IgD-negative memory B cell (primary cell): Measurements from ENCODE around the gene CCSER1. TPM values are rescaled to one million over a fixed set of nuclear protein-coding genes. Genes with fewer than 3 reads are reported as not detected.
"Not testable (repeated sequence)": the region's sequence is repeated elsewhere in the genome, so short reads cannot be mapped to it uniquely, and the experiment has no call there.

Experiments used
- H3K27ac Mint-ChIP-seq, 3 donors: one replicate each; pipeline ENCODE4 v1.8.0; 2020 to 2022; ENCODE audit warnings: mild to moderate bottlenecking in 3 of 3, mixed read lengths in 3 of 3, moderate library complexity in 1 of 3
- H3K27me3 Mint-ChIP-seq: one replicate; pipeline ENCODE4 v1.8.0; 2021; ENCODE audit warnings: mixed read lengths
- H3K36me3 Mint-ChIP-seq: one replicate; pipeline ENCODE4 v1.8.0; 2020; ENCODE audit warnings: mild to moderate bottlenecking, mixed read lengths
- H3K4me1 Mint-ChIP-seq, 3 donors: one replicate each; pipeline ENCODE4 v1.8.0; 2020 to 2022; ENCODE audit warnings: mixed read lengths in 3 of 3, mild to moderate bottlenecking in 1 of 3
- H3K4me3 Mint-ChIP-seq, 4 donors: one replicate each; pipeline ENCODE4 v1.8.0; 2020 to 2022; ENCODE audit warnings: mild to moderate bottlenecking in 4 of 4, mixed read lengths in 4 of 4, moderate library complexity in 3 of 4
- H3K9me3 Mint-ChIP-seq, 3 donors: one replicate each; pipeline ENCODE4 v1.8.0; 2020 to 2021; ENCODE audit warnings: mixed read lengths in 3 of 3, mild to moderate bottlenecking in 1 of 3
- polyA plus RNA-seq: library from polyadenylated mRNA; unstranded; fragments of 300-500 nt; fragmentation: Illumina TruSeq; gene quantifications from one replicate; pipeline ENCODE4 v1.2.3, GENCODE V29; 2021

CCSER1 gene
- polyA plus RNA-seq, 1 donor from 2014 or later = 4.7 TPM

DNA sequence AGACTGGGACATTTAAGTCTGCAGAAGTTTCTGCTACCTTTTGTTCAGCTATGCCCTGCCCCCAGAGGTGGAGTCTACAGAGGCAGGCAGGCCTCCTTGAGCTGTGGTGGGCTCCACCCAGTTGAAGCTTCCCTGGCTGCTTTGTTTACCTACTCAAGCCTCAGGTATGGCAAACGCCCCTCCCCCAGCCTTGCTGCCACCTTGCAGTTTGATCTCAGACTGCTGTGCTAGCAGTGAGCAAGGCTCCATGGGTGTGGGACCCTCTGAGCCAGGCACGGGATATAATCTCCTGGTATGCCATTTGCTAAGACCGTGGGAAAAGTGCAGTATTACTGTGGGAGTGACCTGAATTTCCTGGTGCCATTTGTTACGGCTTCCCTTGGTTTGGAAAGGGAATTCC lies 1026.8 kb downstream of the CCSER1 start:
- not testable (repeated sequence) for H3K4me1 Mint-ChIP-seq, H3K27me3 Mint-ChIP-seq, H3K36me3 Mint-ChIP-seq, H3K4me3 Mint-ChIP-seq, H3K27ac Mint-ChIP-seq
- H3K9me3 Mint-ChIP-seq = peaks cover 6 to 24% (median 19%) of the 10 kb centered on the region in 3 donors

DNA sequence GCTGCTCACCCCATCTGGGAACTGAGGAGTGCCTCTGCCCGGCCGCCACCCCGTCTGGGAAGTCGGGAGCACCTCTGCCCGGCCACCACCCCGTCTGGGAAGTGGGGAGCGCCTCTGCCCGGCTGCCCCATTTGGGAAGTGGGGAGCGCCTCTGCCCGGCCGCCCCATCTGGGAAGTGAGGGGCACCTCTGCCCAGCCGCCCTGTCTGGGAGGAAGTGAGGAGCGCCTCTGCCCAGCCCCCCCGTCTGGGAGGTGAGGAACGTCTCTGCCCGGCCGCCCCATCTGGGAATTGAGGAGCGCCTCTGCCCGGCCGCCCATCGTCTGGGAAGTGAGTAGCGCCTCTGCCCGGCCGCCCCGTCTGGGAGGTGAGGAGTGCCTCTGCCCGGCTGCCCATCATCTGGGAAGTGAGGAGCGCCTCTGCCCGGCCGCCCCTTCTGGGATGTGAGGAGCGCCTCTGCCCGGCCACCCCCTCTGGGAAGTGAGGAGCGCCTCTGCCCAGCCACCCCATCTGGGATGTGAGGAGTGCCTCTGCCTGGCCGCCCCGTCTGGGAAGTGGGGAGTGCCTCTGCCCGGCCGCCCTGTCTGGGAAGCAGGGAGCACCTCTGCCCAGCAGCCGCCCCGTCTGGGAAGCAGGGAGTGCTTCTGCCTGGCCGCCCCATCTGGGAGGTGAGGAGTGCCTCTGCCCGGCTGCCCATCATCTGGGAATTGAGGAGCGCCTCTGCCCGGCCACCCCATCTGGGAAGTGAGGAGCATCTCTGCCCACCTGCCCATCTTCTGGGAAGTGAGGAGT lies 1040.9 kb downstream of the CCSER1 start:
- not testable (repeated sequence) for H3K27ac Mint-ChIP-seq, H3K4me3 Mint-ChIP-seq, H3K27me3 Mint-ChIP-seq, H3K36me3 Mint-ChIP-seq, H3K4me1 Mint-ChIP-seq
- H3K9me3 Mint-ChIP-seq = peaks cover 3 to 18% (median 7%) of the 10 kb centered on the region in 3 donors

GRCh38 chr4:91170768-91171167 lies 1043.6 kb downstream of the CCSER1 start:
- peaks cover 0 to 5% (median 5%) of the 10 kb centered on the region in 3 donors for H3K9me3 Mint-ChIP-seq
- no peak overlapping the region for H3K27ac Mint-ChIP-seq
- no peaks in the 10 kb centered on the region for H3K36me3 Mint-ChIP-seq
- no peak overlapping the region for H3K4me3 Mint-ChIP-seq
- H3K4me1 Mint-ChIP-seq = no peaks in the 10 kb centered on the region
- H3K27me3 Mint-ChIP-seq = no peaks in the 10 kb centered on the region

DNA sequence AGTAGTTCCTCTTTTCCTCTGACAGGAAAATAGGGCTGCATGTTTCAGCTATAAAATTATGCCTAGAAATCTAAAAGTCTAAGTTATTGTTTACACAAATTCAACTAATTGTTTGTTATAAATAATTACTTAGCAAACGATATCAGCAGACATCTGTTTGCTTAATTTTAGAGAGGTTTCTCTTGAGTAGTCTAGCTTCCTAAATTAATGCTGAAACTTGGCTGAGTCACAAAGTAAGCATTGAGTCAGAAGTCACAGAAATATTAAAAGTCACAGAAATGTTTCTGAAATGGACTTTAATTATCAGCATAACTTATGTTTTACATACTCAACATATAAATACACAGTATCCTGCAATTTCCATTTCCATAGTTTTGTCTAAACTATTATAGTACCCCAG lies 1044.0 kb downstream of the CCSER1 start:
- Mint-ChIP-seq H3K4me1 (no peaks in the 10 kb centered on the region), H3K4me3 (no peak overlapping the region)

DNA sequence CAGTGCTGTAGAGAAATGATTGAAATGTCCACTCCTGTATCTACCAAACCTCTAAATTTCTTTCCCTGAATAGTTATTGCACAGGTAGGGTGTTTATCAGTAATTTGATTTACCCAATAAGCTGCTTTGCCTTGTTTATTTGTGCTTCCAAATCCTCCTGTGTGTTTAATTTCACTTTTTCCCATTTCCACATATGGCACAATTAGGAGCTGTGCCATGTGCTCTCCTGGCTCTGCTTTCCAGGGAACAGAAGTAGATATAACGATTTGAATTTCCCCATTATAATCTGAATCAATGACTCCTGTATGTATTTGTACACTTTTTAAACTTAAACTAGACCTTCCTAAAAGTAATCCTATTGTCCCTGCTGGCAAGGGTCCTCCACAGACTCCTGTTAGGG lies 1057.9 kb downstream of the CCSER1 start:
- not testable (repeated sequence) for H3K4me3 Mint-ChIP-seq, H3K27ac Mint-ChIP-seq, H3K4me1 Mint-ChIP-seq, H3K36me3 Mint-ChIP-seq, H3K27me3 Mint-ChIP-seq
- H3K9me3 Mint-ChIP-seq = peaks cover 3 to 15% (median 6%) of the 10 kb centered on the region in 3 donors

More for the DNA sequence above, 1044.0 kb downstream of the CCSER1 start:
- Mint-ChIP-seq H3K27ac (no peak overlapping the region), H3K36me3 (no peaks in the 10 kb centered on the region), H3K9me3 (peaks cover 0 to 8% (median 4%) of the 10 kb centered on the region in 3 donors), H3K27me3 (no peaks in the 10 kb centered on the region)

DNA sequence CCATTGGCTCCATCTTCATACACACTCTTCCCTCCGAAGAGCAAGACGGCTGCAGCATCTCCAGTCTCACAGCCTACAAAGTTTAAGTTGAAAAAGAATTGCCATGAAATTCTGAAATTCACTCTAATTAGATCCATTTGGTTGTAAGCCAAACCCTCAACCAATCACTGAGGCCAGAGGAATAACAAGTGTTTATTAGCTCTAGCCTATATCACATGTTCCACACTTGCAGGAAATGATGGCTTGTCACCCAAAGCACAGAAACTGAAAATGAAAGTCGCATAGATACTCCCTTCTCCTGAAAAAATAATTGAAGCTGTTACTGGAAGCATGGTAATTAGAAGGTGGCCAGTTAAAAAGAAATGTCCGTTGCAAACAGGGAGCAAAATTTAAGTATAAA lies 1071.8 kb downstream of the CCSER1 start:
- H3K27ac Mint-ChIP-seq = no peak overlapping the region
- no peaks in the 10 kb centered on the region for H3K27me3 Mint-ChIP-seq
- H3K4me1 Mint-ChIP-seq = no peaks in the 10 kb centered on the region
- no peaks in the 10 kb centered on the region for H3K36me3 Mint-ChIP-seq
- H3K4me3 Mint-ChIP-seq = no peak overlapping the region
- H3K9me3 Mint-ChIP-seq = peaks cover 0 to 2% (median 1%) of the 10 kb centered on the region in 3 donors

DNA sequence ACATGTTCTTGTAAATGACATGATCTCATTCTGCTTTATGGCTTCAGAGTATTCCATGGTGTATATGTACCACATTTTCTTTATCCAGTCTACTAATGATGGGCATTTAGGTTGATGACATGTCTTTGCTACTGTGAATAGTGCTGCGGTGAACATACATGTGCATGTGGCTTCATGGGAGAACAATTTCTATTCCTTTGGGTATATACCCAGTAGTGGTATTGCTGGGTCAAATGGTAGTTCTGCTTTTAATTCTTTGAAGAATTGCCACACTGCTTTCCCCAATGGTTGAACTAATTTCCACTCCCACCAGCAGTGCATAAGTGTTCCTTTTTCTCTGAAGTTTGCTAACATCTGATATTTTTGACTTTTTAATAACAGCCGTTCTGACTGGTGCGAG lies 1080.3 kb downstream of the CCSER1 start:
- no peak overlapping the region for H3K27ac Mint-ChIP-seq
- no peaks in the 10 kb centered on the region for H3K4me1 Mint-ChIP-seq
- peaks cover 0 to 4% (median 3%) of the 10 kb centered on the region in 3 donors for H3K9me3 Mint-ChIP-seq
- no peaks in the 10 kb centered on the region for H3K27me3 Mint-ChIP-seq
- peak overlapping the region in 1 of 4 donors; percentile 2 for H3K4me3 Mint-ChIP-seq
- H3K36me3 Mint-ChIP-seq = no peaks in the 10 kb centered on the region

DNA sequence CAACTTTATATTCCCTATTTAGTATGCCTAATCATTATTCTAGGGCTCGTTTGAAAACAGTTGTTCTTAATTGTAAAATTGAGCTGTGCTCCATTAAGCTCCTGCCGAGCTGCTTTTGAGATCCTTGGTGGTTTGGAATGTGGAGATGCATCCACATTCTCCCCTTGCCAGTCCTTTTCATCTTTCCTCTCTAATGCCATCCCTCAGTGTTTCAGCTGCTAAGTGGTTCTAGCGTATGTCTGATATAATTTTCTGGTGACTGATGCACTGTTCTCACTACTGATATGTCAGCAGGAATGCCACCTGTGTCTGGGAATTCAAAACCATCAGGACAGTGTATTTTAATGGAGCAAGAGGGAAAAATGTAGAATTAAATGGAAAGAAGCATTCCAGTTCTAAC lies 1085.0 kb downstream of the CCSER1 start:
- Mint-ChIP-seq H3K36me3 (no peaks in the 10 kb centered on the region), H3K27ac (no peak overlapping the region), H3K4me1 (no peaks in the 10 kb centered on the region), H3K27me3 (no peaks in the 10 kb centered on the region), H3K9me3 (peaks cover 0 to 8% (median 1%) of the 10 kb centered on the region in 3 donors), H3K4me3 (no peak overlapping the region)

DNA sequence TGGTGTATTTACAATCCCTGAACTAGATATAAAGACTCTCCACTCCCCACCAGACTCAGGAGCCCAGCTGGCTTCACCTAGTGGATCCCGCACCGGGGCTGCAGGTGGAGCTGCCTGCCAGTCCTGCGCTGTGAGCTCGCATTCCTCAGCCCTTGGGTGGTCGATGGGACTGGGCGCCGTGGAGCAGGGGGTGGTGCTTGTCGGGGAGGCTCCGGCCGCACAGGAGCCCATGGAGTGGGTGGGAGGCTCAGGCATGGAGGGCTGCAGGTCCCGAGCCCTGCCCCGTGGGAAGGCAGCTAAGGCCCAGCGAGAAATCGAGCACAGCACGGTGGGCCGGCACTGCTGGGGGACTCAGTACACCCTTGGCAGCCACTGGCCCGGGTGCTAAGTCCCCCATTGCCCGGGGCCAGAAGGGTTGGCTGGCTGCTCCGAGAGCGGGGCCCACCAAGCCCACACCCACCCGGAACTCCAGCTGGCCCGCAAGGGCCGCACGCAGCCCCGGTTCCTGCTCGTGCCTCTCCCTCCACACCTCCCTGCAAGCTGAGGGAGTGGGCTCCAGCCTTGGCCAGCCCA lies 1090.7 kb downstream of the CCSER1 start:
- not testable (repeated sequence) for H3K36me3 Mint-ChIP-seq, H3K27me3 Mint-ChIP-seq, H3K4me3 Mint-ChIP-seq, H3K9me3 Mint-ChIP-seq, H3K27ac Mint-ChIP-seq, H3K4me1 Mint-ChIP-seq

DNA sequence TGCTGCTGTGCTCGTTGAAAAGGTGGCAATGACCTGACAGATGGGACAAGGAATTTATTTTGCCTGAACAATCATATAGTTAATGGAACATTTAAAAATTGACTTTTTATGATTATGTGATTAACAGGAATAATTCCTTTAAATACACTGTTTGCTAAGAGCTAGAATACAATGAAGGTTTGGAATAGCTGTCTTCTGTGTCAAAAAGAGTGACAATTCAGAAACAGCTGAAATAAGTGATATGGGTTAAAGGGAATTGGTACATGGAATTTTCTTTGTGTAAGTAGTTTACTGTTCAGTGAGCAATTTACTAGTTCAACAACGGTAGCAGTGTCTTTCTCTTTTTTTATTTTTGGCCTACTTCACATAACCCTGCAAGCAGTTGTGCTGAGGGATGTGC lies 1093.1 kb downstream of the CCSER1 start:
- Mint-ChIP-seq H3K9me3 (peaks cover 0 to 6% (median 2%) of the 10 kb centered on the region in 3 donors), H3K36me3 (no peaks in the 10 kb centered on the region), H3K27ac (no peak overlapping the region), H3K4me3 (no peak overlapping the region), H3K4me1 (no peaks in the 10 kb centered on the region), H3K27me3 (no peaks in the 10 kb centered on the region)

DNA sequence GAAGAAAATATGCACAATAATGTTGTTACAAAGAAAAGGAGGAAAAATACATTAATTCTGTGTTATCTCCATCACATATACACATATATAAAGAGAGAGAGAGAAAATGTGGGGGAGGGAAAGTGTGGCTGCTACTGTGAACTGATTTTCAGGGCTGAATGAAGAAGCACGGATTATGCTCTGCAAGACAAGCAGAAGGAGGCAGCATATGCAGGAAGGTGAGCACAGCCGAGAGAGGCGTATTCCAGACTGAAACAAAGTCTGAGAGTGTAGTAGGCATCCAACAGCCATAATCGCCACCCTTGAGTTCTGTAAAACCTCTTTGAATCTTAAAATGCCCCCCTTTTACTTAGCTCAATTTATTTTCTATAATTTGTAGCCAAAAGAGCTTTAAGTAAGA lies 1094.8 kb downstream of the CCSER1 start:
- H3K36me3 Mint-ChIP-seq = no peaks in the 10 kb centered on the region
- peaks cover 0 to 2% (median under 1%) of the 10 kb centered on the region in 3 donors for H3K9me3 Mint-ChIP-seq
- no peaks in the 10 kb centered on the region for H3K27me3 Mint-ChIP-seq
- no peak overlapping the region for H3K4me3 Mint-ChIP-seq
- no peaks in the 10 kb centered on the region for H3K4me1 Mint-ChIP-seq
- no peak overlapping the region for H3K27ac Mint-ChIP-seq

- H3K4me1 Mint-ChIP-seq = no peaks in the 10 kb centered on the region
- no peaks in the 10 kb centered on the region for H3K36me3 Mint-ChIP-seq
- H3K27ac Mint-ChIP-seq = no peak overlapping the region
- no peak overlapping the region for H3K4me3 Mint-ChIP-seq
- H3K9me3 Mint-ChIP-seq = peaks cover 0 to 3% (median 0%) of the 10 kb centered on the region in 3 donors
- no peaks in the 10 kb centered on the region for H3K27me3 Mint-ChIP-seq
These were observed 1099.7 kb downstream of the CCSER1 start for GRCh38 chr4:91226867-91227266.

GRCh38 chr4:91228659-91229058 lies 1101.5 kb downstream of the CCSER1 start:
- Mint-ChIP-seq H3K4me3 (no peak overlapping the region), H3K36me3 (no peaks in the 10 kb centered on the region), H3K4me1 (peaks cover 0 to 2% (median 0%) of the 10 kb centered on the region in 3 donors), H3K27me3 (no peaks in the 10 kb centered on the region), H3K9me3 (peaks cover 0 to 2% (median 0%) of the 10 kb centered on the region in 3 donors), H3K27ac (no peak overlapping the region)

- H3K27me3 Mint-ChIP-seq = no peaks in the 10 kb centered on the region
- peaks cover 0 to 2% (median 0%) of the 10 kb centered on the region in 3 donors for H3K4me1 Mint-ChIP-seq
These were observed 1106.0 kb downstream of the CCSER1 start for GRCh38 chr4:91233164-91233563.

GRCh38 chr4:91243132-91243531 lies 1115.9 kb downstream of the CCSER1 start:
- no peaks in the 10 kb centered on the region for H3K27me3 Mint-ChIP-seq
- H3K36me3 Mint-ChIP-seq = no peaks in the 10 kb centered on the region
- H3K27ac Mint-ChIP-seq = no peak overlapping the region
- peaks cover 0 to 13% (median 3%) of the 10 kb centered on the region in 3 donors for H3K9me3 Mint-ChIP-seq
- no peak overlapping the region for H3K4me3 Mint-ChIP-seq
- no peaks in the 10 kb centered on the region for H3K4me1 Mint-ChIP-seq

More at GRCh38 chr4:91233164-91233563, 1106.0 kb downstream of the CCSER1 start:
- Mint-ChIP-seq H3K36me3 (no peaks in the 10 kb centered on the region), H3K9me3 (peaks cover 0 to 2% (median 0%) of the 10 kb centered on the region in 3 donors), H3K27ac (no peak overlapping the region), H3K4me3 (no peak overlapping the region)

DNA sequence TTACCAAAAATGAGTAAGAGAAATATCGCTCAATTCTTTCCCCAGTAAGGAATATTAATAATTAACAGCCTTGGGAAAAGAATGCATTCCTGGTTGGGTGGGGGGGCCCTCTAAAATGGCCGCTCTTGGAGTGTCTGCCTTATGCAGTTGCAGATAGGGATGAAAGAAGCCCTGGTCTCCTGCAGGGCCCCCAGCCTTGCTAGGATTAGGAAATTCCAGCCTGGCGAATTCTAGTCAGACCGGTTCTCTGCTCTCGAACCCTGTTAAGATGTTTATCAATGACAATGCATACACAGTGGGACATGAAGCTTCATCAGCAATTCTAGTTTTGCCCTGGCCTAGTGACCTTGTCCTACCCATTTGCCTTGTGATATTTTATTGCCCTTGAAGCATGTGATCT lies 1128.8 kb downstream of the CCSER1 start:
- Mint-ChIP-seq H3K4me3 (no peak overlapping the region), H3K27ac (no peak overlapping the region), H3K36me3 (no peaks in the 10 kb centered on the region), H3K27me3 (no peaks in the 10 kb centered on the region), H3K4me1 (no peaks in the 10 kb centered on the region), H3K9me3 (peaks cover 2 to 7% (median 2%) of the 10 kb centered on the region in 3 donors)
